ENCODE data around the gene PTK7.
A peak's percentile ranks its signal among the peaks of the same experiment; 100 is the strongest.

The PTK7 gene

GRCh38 chr6:43146709-43147688 is 70.9 kb downstream of the PTK7 start:
- DNase-seq, result peak; percentile 55

- no peak for DNase-seq
Observed at GRCh38 chr6:43147691-43148477, 71.8 kb downstream of the PTK7 start.

GRCh38 chr6:43149265-43149664 is 73.2 kb downstream of the PTK7 start:
- DNase-seq, result no peak

GRCh38 chr6:43150051-43150751 is 74.1 kb downstream of the PTK7 start:
- no peak for DNase-seq

GRCh38 chr6:43159599-43159998 is 83.5 kb downstream of the PTK7 start:
- no peak for DNase-seq

GRCh38 chr6:43163899-43164298 is 87.8 kb downstream of the PTK7 start:
- no peak for DNase-seq

GRCh38 chr6:43170417-43170930 is 94.4 kb downstream of the PTK7 start:
- DNase-seq, result peak; percentile 91

- DNase-seq, result peak; percentile 100
Observed at GRCh38 chr6:43170931-43171706, 95.0 kb downstream of the PTK7 start, which contains the start of gene SRF. Gene SRF (plus strand): TSS chr6:43171269. CDS start chr6:43171657, 388 bp downstream.

- DNase-seq, result no peak
Observed at GRCh38 chr6:43171707-43172103, 95.6 kb downstream of the PTK7 start.

GRCh38 chr6:43172104-43173007 is 96.2 kb downstream of the PTK7 start:
- DNase-seq, result peak; percentile 68

- DNase-seq, result no peak
Observed at GRCh38 chr6:43173591-43174262, 97.6 kb downstream of the PTK7 start.

GRCh38 chr6:43174263-43175112 is 98.4 kb downstream of the PTK7 start:
- DNase-seq, result peak; percentile 99

- DNase-seq, result no peak
Observed at GRCh38 chr6:43175676-43176422, 99.7 kb downstream of the PTK7 start.

GRCh38 chr6:43176423-43176786 is 100.3 kb downstream of the PTK7 start:
- no peak for DNase-seq

GRCh38 chr6:43178150-43178549 is 102.0 kb downstream of the PTK7 start:
- DNase-seq, result no peak

GRCh38 chr6:43178951-43179830 is 103.1 kb downstream of the PTK7 start:
- no peak for DNase-seq

GRCh38 chr6:43180058-43180457 is 103.9 kb downstream of the PTK7 start:
- no peak for DNase-seq

All from femur (tissue), 1 donor.